Breast epithelium (tissue), 4 donors: Measurements from ENCODE around the gene MTMR12. TPM values are rescaled to one million over a fixed set of nuclear protein-coding genes. Genes with fewer than 3 reads are reported as not detected.

Source experiments
- DNase-seq, 2 donors: peaks; one replicate each; pipeline ENCODE4 v3.0.0-alpha.2; 2019; ENCODE audit warnings: low spot score in 2 of 2
- H3K27ac ChIP-seq, 2 donors: fragments of 200-600 bp; sonication (generic) in 1 of 2; one replicate each; pipeline ENCODE4 v1.5.1; 2016 to 2019; ENCODE audit warnings: mild to moderate bottlenecking in 1 of 2
- H3K27me3 ChIP-seq, 2 donors: fragments of 200-600 bp; sonication (generic) in 1 of 2; one replicate each; pipeline versions ENCODE4 v1.5.1 to v1.6.0; 2017 to 2019; ENCODE audit warnings: control low read depth in 1 of 2, mild to moderate bottlenecking in 1 of 2
- H3K36me3 ChIP-seq: fragments of 200-600 bp; one replicate; pipeline ENCODE4 v1.5.1; 2019
- H3K4me1 ChIP-seq, 2 donors: fragments of 200-600 bp; sonication (generic); one replicate each; pipeline ENCODE4 v1.5.1; 2016 to 2019; ENCODE audit warnings: control low read depth in 1 of 2
- H3K4me3 ChIP-seq, 3 donors: fragments of 200-600 bp; sonication (generic); 1 replicate in 2 of 3; 2 replicates in 1 of 3; pipeline ENCODE4 v1.5.1; 2016 to 2019; ENCODE audit warnings: mild to moderate bottlenecking in 3 of 3, moderate library complexity in 2 of 3
- H3K9me3 ChIP-seq, 2 donors: fragments of 200-600 bp; sonication (generic) in 1 of 2; one replicate each; pipeline ENCODE4 v1.5.1; 2016 to 2019; ENCODE audit warnings: control low read depth in 1 of 2
- POLR2A ChIP-seq: fragments of 450-650 bp; IDR thresholded peaks from one replicate; pipeline ENCODE4 v1.6.1; 2016; ENCODE audit warnings: antibody characterized with exemption, mild to moderate bottlenecking, moderate library complexity
- POLR2AphosphoS5 ChIP-seq, 3 donors: sonication (generic); formaldehyde crosslinking; IDR thresholded peaks; one replicate each; pipeline ENCODE4 v1.6.1; 2017; ENCODE audit warnings: antibody characterized with exemption in 3 of 3
- intact Hi-C: fragments of 100-400 bp; cut with DNase I; formaldehyde crosslinking; loops from one replicate; pipeline ENCODE4 v1.15.1; 2023; ENCODE audit warnings: low total_unique reads
- total RNA-seq, 3 donors: library from RNA; depleted of rRNA; stranded (reverse); fragments of >200 nt; gene quantifications; one replicate each; pipeline ENCODE4 v1.1.0, GENCODE V29; 2016
- TF ChIP-seq, protein P1 (sequence below), 3 donors: fragments of 450-650 bp; IDR thresholded peaks; one replicate each; pipeline ENCODE4 v1.5.1; 2016 to 2017; ENCODE audit warnings: antibody characterized with exemption in 3 of 3, mild to moderate bottlenecking in 3 of 3, moderate library complexity in 3 of 3

Gene MTMR12
- total RNA-seq, 3 donors from 2014 or later = 40.0 to 61.3 (median 43.0) TPM

DNA sequence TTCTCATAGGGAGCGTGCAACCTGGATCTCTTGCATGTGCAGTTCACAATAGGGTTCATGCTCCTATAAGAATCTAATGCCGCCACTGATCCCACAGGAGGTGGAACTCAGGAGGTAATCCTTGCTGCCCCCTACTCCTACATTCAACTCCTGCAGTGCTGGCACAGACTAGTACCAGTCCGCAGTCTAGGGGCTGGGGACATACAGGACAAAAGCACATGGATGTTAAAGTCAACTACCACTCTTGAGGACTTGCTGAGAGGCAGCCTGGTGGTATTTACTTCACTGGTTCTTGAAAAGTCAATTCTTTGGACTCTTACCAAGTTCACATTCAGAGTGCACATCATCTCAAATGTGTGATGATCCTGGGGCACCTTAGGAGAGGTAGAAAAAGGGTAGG is 33.0 kb downstream of the MTMR12 start:
- intact Hi-C loops = loop anchor here (5.0 kb wide), 1 partner anchor 33 kb away; the partner anchor contains the start of gene MTMR12
- Histone ChIP-seq H3K27me3 (no peaks in the 10 kb centered on the region), H3K4me3 (no peak overlapping the region), H3K9me3 (no peaks in the 10 kb centered on the region), H3K4me1 (peaks cover 0 to 6% of the 10 kb centered on the region in 2 donors), H3K36me3 (no peaks in the 10 kb centered on the region), H3K27ac (no peak overlapping the region)
- TF ChIP-seq, protein P1, sequence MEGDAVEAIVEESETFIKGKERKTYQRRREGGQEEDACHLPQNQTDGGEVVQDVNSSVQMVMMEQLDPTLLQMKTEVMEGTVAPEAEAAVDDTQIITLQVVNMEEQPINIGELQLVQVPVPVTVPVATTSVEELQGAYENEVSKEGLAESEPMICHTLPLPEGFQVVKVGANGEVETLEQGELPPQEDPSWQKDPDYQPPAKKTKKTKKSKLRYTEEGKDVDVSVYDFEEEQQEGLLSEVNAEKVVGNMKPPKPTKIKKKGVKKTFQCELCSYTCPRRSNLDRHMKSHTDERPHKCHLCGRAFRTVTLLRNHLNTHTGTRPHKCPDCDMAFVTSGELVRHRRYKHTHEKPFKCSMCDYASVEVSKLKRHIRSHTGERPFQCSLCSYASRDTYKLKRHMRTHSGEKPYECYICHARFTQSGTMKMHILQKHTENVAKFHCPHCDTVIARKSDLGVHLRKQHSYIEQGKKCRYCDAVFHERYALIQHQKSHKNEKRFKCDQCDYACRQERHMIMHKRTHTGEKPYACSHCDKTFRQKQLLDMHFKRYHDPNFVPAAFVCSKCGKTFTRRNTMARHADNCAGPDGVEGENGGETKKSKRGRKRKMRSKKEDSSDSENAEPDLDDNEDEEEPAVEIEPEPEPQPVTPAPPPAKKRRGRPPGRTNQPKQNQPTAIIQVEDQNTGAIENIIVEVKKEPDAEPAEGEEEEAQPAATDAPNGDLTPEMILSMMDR (IDR thresholded peaks at IDR 0.05) = no peak
- TF ChIP-seq POLR2AphosphoS5 (IDR thresholded peaks at IDR 0.05) (no peak), POLR2A (no peak)
- DNase-seq = no peak

DNA sequence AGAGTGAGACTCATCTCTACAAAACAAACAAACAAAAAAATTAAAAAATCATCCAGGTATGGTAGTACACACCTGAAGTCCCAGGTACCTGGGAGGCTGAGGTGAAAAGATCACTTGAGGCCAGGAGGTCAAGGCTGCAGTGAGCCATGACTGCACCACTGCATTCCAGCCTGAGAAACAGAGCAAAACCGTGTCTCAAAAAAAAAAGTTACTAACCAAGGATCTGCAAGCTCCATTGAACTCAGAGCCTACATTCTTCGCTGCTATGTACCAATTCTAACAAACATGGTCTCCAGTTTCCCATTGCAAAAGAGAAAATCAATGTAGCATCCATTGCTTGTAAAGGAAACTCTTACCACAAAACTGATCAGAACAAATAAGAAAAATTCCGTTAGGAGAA is 33.5 kb downstream of the MTMR12 start:
- TF ChIP-seq POLR2AphosphoS5 (IDR thresholded peaks at IDR 0.05) (no peak), POLR2A (no peak)
- TF ChIP-seq, protein P1 (IDR thresholded peaks at IDR 0.05) = no peak
- Histone ChIP-seq H3K4me3 (no peak overlapping the region), H3K9me3 (no peaks in the 10 kb centered on the region), H3K36me3 (no peaks in the 10 kb centered on the region), H3K4me1 (peaks cover 0 to 6% of the 10 kb centered on the region in 2 donors), H3K27me3 (no peaks in the 10 kb centered on the region), H3K27ac (no peak overlapping the region)
- no peak for DNase-seq
- intact Hi-C loops = loop anchor here (5.0 kb wide), 1 partner anchor 33 kb away; the partner anchor contains the start of gene MTMR12

DNA sequence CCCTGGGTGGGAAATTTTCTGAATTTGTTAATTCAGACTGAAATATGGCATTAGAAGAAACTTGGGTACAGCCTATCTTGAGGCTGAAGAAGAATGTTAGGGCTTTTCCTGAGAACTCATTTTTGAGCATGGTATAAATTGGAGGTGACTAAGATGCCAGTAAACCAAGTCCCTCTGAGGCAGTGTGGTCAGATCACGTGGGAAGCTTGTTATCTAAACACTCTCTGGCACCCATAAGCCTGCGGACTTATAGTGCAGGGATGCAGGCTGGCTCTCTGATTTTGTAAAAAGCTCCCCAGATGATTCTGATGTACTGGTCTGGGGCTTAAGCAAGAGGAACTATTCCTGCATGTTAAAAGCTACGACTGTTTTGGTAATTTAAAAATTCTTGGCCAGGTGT is 34.3 kb downstream of the MTMR12 start:
- no peak overlapping the region for H3K4me3 ChIP-seq
- H3K27me3 ChIP-seq = no peaks in the 10 kb centered on the region
- DNase-seq = no peak
- peak overlapping the region; percentile 80 to 89 for H3K27ac ChIP-seq
- H3K36me3 ChIP-seq = no peaks in the 10 kb centered on the region
- TF ChIP-seq POLR2A (no peak), POLR2AphosphoS5 (IDR thresholded peaks at IDR 0.05) (no peak)
- TF ChIP-seq, protein P1 (IDR thresholded peaks at IDR 0.05) = no peak
- intact Hi-C loops = loop anchor here (5.0 kb wide), 1 partner anchor 34 kb away; the partner anchor contains the start of gene MTMR12
- H3K4me1 ChIP-seq = peaks cover 0 to 6% of the 10 kb centered on the region in 2 donors
- no peaks in the 10 kb centered on the region for H3K9me3 ChIP-seq

DNA sequence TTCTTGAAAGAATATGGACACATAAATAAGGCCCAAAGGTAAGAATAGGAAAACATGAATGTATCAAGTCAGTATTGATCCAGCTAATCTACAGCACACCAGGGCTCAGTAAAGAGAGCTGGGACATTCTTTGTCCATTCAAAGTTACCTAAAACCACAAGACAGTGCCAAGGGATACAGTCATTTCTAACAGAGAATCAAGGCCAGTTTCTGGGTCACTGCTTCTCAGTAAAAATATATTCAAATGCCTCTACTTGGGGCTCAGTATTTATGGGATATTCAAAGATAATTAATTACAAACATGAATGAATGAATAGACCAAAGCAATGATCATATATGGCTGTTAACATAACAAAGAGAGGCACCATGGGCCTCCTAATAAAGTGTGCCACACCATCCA is 34.9 kb downstream of the MTMR12 start:
- H3K9me3 ChIP-seq = no peaks in the 10 kb centered on the region
- no peaks in the 10 kb centered on the region for H3K36me3 ChIP-seq
- intact Hi-C loops = loop anchor here (5.0 kb wide), 1 partner anchor 35 kb away; the partner anchor contains the start of gene MTMR12
- TF ChIP-seq, protein P1 (IDR thresholded peaks at IDR 0.05) = no peak
- TF ChIP-seq POLR2A = no peak
- peaks cover 0 to 6% of the 10 kb centered on the region in 2 donors for H3K4me1 ChIP-seq
- DNase-seq = no peak
- no peak overlapping the region for H3K4me3 ChIP-seq
- H3K27me3 ChIP-seq = no peaks in the 10 kb centered on the region
- peak overlapping the region; percentile 80 to 89 for H3K27ac ChIP-seq

DNA sequence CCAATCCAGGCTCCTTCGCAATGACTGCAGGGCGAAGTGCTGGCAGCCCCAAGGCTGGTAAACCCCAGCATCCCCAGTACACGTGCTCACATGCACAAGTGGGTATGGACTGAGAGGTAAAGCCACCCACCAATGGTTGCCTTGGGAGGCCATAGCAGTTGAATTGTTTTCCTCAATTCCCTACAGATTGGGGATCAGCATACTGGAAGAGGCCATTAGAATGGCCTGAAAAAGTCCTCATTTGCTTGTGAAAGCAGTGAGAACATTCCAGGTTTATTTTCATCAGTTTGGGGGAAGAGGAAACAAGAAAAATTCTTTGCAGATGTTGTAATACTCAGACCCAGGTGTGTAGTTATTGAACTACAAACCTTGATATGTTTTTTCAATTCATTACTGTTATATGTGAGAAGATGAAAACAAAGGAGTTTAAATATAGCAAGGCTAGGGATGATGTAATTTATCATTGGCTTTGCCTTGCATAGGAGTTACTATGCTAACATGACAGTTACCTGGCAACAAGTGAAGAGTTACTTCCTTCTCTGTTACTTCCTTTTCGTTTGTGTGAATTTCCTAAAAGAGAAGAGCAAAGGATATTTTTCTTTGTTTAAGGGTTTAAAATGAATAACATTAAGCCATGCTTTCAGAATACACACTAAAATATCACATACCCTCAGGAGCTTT is 36.4 kb downstream of the MTMR12 start:
- Histone ChIP-seq H3K9me3 (no peaks in the 10 kb centered on the region), H3K27me3 (no peaks in the 10 kb centered on the region), H3K4me1 (peaks cover 0 to 6% of the 10 kb centered on the region in 2 donors), H3K27ac (peak overlapping the region; percentile 80 to 89), H3K36me3 (no peaks in the 10 kb centered on the region), H3K4me3 (no peak overlapping the region)
- intact Hi-C loops = loop anchor here (5.0 kb wide), 1 partner anchor 36 kb away; the partner anchor contains the start of gene MTMR12
- no peak for DNase-seq
- TF ChIP-seq, protein P1 (IDR thresholded peaks at IDR 0.05) = no peak
- no peak for TF ChIP-seq POLR2A
- no peak for TF ChIP-seq POLR2AphosphoS5 (IDR thresholded peaks at IDR 0.05)
